ENCODE measurements around the gene ST3GAL3.

The ST3GAL3 gene

DNA sequence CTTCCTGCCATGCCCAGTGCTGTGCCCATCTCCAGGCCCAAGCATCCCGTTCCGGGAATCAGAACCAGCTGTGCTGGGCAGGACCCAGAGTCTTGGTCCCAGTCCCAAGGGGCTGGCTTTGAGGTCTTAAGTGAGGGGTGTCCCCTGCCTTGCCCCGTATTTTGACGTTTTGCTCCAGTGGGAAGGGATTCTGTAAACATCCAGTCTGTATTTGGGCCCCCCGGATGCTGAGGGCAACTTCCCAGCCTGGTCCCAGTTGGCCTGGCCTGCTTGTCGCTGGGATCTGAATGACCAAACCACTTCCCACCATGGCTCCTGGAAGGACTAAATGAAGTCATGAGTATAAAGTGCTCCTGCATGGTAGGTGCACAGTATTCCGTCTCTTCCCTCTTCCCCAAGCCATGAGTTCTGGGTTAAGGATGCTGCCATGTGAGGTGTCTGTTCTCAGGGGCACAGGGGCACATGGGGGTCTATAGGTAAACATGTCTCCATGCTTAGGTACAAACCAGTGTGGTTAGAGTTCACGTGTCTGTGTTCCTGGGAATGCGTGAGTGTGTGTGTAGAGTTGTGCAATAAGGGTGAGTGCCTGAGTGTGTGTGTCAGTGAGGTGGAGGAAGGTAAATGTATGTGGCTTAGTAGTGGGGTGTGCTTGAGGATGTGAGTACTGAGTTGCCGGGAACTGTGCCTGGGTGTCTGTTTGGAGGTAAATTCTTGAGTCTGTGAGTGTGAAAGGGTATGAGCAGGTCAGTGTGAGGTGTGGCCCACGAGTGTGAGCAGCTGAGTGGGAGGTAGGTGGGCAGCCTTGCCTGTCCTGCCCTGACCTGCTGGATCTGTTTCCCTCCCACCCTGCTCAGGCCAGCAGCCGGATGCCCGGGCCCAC, 273.2 kb downstream of the ST3GAL3 start (continued):
- TF ChIP-seq, protein P1, sequence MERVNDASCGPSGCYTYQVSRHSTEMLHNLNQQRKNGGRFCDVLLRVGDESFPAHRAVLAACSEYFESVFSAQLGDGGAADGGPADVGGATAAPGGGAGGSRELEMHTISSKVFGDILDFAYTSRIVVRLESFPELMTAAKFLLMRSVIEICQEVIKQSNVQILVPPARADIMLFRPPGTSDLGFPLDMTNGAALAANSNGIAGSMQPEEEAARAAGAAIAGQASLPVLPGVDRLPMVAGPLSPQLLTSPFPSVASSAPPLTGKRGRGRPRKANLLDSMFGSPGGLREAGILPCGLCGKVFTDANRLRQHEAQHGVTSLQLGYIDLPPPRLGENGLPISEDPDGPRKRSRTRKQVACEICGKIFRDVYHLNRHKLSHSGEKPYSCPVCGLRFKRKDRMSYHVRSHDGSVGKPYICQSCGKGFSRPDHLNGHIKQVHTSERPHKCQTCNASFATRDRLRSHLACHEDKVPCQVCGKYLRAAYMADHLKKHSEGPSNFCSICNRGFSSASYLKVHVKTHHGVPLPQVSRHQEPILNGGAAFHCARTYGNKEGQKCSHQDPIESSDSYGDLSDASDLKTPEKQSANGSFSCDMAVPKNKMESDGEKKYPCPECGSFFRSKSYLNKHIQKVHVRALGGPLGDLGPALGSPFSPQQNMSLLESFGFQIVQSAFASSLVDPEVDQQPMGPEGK (tag by site-specific recombination; IDR thresholded peaks at IDR 0.05) = peak; percentile 45; the same call in 1 of the 2 replicates
- TF ChIP-seq ZNF335 (tag by site-specific recombination; conservative IDR thresholded peaks at IDR 0.05) (peak; percentile 43; the same call in 1 of the 2 replicates), TRIM28 (IDR thresholded peaks at IDR 0.05; ENCODE audit: borderline replicate concordance, low read length) (no peak), ZNF274 (IDR thresholded peaks at IDR 0.05; ENCODE audit: low read length) (no peak), ZNF274 (tag by site-specific recombination; IDR thresholded peaks at IDR 0.05; ENCODE audit: borderline replicate concordance) (no peak), ZBTB8A (tag by site-specific recombination; IDR thresholded peaks at IDR 0.05) (no peak), ZFP41 (tag by site-specific recombination; IDR thresholded peaks at IDR 0.05; ENCODE audit: borderline replicate concordance) (no peak), GFI1B (tag by site-specific recombination; IDR thresholded peaks at IDR 0.05) (no peak), ZNF660 (tag by site-specific recombination; IDR thresholded peaks at IDR 0.05) (no peak), ZNF155 (tag by site-specific recombination; IDR thresholded peaks at IDR 0.05) (no peak), ZNF214 (tag by site-specific recombination; IDR thresholded peaks at IDR 0.05; ENCODE audit: borderline replicate concordance) (no peak), ZNF175 (tag by site-specific recombination; IDR thresholded peaks at IDR 0.05) (no peak), ZNF426 (tag by site-specific recombination; IDR thresholded peaks at IDR 0.05) (no peak), ZNF530 (tag by site-specific recombination; IDR thresholded peaks at IDR 0.05; ENCODE audit: low read depth) (no peak), ZEB2 (tag by site-specific recombination; IDR thresholded peaks at IDR 0.05) (peak; percentile 27; the same call in 1 of the 2 replicates), ZNF785 (tag by site-specific recombination; IDR thresholded peaks at IDR 0.05) (no peak), ZNF366 (tag by site-specific recombination; conservative IDR thresholded peaks at IDR 0.05) (no peak; the same call in 1 of the 2 replicates), ZNF140 (tag by site-specific recombination; IDR thresholded peaks at IDR 0.05) (no peak), ZNF600 (tag by site-specific recombination; IDR thresholded peaks at IDR 0.05) (peak; percentile 81)
- TF ChIP-seq, protein P2, sequence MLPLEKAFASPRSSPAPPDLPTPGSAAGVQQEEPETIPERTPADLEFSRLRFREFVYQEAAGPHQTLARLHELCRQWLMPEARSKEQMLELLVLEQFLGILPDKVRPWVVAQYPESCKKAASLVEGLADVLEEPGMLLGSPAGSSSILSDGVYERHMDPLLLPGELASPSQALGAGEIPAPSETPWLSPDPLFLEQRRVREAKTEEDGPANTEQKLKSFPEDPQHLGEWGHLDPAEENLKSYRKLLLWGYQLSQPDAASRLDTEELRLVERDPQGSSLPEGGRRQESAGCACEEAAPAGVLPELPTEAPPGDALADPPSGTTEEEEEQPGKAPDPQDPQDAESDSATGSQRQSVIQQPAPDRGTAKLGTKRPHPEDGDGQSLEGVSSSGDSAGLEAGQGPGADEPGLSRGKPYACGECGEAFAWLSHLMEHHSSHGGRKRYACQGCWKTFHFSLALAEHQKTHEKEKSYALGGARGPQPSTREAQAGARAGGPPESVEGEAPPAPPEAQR (tag by site-specific recombination; IDR thresholded peaks at IDR 0.05) = no peak
- TF ChIP-seq, protein P3, sequence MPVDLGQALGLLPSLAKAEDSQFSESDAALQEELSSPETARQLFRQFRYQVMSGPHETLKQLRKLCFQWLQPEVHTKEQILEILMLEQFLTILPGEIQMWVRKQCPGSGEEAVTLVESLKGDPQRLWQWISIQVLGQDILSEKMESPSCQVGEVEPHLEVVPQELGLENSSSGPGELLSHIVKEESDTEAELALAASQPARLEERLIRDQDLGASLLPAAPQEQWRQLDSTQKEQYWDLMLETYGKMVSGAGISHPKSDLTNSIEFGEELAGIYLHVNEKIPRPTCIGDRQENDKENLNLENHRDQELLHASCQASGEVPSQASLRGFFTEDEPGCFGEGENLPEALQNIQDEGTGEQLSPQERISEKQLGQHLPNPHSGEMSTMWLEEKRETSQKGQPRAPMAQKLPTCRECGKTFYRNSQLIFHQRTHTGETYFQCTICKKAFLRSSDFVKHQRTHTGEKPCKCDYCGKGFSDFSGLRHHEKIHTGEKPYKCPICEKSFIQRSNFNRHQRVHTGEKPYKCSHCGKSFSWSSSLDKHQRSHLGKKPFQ (tag by site-specific recombination; IDR thresholded peaks at IDR 0.05) = peak; percentile 58; the same call in 1 of the 2 replicates
- TF ChIP-seq, protein P4, sequence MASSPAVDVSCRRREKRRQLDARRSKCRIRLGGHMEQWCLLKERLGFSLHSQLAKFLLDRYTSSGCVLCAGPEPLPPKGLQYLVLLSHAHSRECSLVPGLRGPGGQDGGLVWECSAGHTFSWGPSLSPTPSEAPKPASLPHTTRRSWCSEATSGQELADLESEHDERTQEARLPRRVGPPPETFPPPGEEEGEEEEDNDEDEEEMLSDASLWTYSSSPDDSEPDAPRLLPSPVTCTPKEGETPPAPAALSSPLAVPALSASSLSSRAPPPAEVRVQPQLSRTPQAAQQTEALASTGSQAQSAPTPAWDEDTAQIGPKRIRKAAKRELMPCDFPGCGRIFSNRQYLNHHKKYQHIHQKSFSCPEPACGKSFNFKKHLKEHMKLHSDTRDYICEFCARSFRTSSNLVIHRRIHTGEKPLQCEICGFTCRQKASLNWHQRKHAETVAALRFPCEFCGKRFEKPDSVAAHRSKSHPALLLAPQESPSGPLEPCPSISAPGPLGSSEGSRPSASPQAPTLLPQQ (tag by site-specific recombination; IDR thresholded peaks at IDR 0.05) = 0 out of 2 replicates have a peak, but pooled peaks have one; percentile 25
- TF ChIP-seq, protein P5, sequence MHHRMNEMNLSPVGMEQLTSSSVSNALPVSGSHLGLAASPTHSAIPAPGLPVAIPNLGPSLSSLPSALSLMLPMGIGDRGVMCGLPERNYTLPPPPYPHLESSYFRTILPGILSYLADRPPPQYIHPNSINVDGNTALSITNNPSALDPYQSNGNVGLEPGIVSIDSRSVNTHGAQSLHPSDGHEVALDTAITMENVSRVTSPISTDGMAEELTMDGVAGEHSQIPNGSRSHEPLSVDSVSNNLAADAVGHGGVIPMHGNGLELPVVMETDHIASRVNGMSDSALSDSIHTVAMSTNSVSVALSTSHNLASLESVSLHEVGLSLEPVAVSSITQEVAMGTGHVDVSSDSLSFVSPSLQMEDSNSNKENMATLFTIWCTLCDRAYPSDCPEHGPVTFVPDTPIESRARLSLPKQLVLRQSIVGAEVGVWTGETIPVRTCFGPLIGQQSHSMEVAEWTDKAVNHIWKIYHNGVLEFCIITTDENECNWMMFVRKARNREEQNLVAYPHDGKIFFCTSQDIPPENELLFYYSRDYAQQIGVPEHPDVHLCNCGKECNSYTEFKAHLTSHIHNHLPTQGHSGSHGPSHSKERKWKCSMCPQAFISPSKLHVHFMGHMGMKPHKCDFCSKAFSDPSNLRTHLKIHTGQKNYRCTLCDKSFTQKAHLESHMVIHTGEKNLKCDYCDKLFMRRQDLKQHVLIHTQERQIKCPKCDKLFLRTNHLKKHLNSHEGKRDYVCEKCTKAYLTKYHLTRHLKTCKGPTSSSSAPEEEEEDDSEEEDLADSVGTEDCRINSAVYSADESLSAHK (tag by site-specific recombination; IDR thresholded peaks at IDR 0.05) = no peak
- TF ChIP-seq, protein P6, sequence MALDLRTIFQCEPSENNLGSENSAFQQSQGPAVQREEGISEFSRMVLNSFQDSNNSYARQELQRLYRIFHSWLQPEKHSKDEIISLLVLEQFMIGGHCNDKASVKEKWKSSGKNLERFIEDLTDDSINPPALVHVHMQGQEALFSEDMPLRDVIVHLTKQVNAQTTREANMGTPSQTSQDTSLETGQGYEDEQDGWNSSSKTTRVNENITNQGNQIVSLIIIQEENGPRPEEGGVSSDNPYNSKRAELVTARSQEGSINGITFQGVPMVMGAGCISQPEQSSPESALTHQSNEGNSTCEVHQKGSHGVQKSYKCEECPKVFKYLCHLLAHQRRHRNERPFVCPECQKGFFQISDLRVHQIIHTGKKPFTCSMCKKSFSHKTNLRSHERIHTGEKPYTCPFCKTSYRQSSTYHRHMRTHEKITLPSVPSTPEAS (tag by site-specific recombination; IDR thresholded peaks at IDR 0.05) = peak; percentile 93
- TF ChIP-seq, protein P7, sequence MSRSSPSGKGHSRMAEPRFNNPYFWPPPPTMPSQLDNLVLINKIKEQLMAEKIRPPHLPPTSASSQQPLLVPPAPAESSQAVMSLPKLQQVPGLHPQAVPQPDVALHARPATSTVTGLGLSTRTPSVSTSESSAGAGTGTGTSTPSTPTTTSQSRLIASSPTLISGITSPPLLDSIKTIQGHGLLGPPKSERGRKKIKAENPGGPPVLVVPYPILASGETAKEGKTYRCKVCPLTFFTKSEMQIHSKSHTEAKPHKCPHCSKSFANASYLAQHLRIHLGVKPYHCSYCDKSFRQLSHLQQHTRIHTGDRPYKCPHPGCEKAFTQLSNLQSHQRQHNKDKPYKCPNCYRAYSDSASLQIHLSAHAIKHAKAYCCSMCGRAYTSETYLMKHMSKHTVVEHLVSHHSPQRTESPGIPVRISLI (tag by site-specific recombination; IDR thresholded peaks at IDR 0.05) = no peak
